Endothelial cell (in vitro differentiated cells): ENCODE measurements around the gene CHD5. TPM values are rescaled to one million over a fixed set of nuclear protein-coding genes. Genes with fewer than 3 reads are reported as not detected.

Experiments
- DNase-seq: peaks from one replicate; pipeline ENCODE4 v3.0.0; 2021; ENCODE audit warnings: low spot score
- H3K27ac Mint-ChIP-seq: one replicate; pipeline ENCODE4 v1.8.0; 2021; ENCODE audit warnings: mixed read lengths, inconsistent platforms; ENCODE audit not compliant: unreplicated experiment
- H3K27me3 Mint-ChIP-seq: one replicate; pipeline ENCODE4 v1.8.0; 2021; ENCODE audit warnings: mild to moderate bottlenecking, moderate library complexity, mixed read lengths, inconsistent platforms; ENCODE audit not compliant: unreplicated experiment
- H3K36me3 Mint-ChIP-seq: one replicate; pipeline ENCODE4 v1.8.0; 2021; ENCODE audit warnings: mild to moderate bottlenecking, low read depth, mixed read lengths, inconsistent platforms; ENCODE audit not compliant: unreplicated experiment
- H3K4me1 Mint-ChIP-seq: one replicate; pipeline ENCODE4 v1.8.0; 2021; ENCODE audit warnings: mild to moderate bottlenecking, mixed read lengths, inconsistent platforms; ENCODE audit not compliant: unreplicated experiment
- H3K4me3 Mint-ChIP-seq: one replicate; pipeline ENCODE4 v1.8.0; 2021; ENCODE audit warnings: mild to moderate bottlenecking, mixed read lengths, inconsistent platforms; ENCODE audit not compliant: unreplicated experiment
- H3K9me3 Mint-ChIP-seq: one replicate; pipeline ENCODE4 v1.8.0; 2021; ENCODE audit warnings: mixed read lengths, inconsistent platforms; ENCODE audit not compliant: unreplicated experiment
- total RNA-seq: library from RNA; stranded (reverse); fragmentation: NEBNext Ultra II Directional; extraction: Animal tissue kit (Norgen Biotek cat#: 25700); gene quantifications from one replicate; pipeline ENCODE4 v1.2.1, GENCODE V29; 2021; ENCODE audit not compliant: unreplicated experiment
- TF ChIP-seq, protein P1 (sequence below): fragments of 200-600 bp; sonication (generic); IDR thresholded peaks from one replicate; pipeline ENCODE4 v1.5.0; 2021; ENCODE audit warnings: antibody characterized with exemption; ENCODE audit not compliant: unreplicated experiment

The CHD5 gene
- total RNA-seq, 1 donor from 2014 or later: 0.15 TPM

DNA sequence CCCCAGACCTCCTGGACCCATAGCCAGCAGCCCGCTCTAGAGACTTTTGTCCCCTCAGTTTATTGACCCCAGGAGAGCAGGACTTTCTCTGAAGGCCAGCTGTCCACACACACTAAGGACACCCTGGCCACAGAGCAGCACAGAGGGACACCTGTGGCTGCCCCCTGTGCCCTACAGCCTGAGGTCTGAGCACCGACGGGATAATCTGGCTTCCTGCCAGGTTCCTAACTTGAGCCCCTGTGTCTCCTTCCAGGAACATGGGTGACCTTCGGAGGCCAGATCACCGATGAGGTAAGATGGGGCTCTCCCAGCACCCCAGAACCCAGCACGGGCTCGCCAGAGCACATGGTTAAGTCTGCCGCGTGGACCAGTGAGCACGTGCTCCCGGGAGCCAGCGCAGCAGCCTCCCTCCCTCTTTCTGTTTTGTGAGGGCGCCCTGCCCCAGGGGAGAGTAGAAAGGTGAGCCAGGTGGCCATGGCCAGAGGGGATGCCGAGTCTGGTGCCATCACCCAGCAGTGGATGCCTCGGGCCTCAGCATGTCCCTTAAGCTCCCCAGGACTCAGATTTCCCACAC is 106.6 kb downstream of the CHD5 start:
- no peaks in the 10 kb centered on the region for H3K4me1 Mint-ChIP-seq
- TF ChIP-seq, protein P1, sequence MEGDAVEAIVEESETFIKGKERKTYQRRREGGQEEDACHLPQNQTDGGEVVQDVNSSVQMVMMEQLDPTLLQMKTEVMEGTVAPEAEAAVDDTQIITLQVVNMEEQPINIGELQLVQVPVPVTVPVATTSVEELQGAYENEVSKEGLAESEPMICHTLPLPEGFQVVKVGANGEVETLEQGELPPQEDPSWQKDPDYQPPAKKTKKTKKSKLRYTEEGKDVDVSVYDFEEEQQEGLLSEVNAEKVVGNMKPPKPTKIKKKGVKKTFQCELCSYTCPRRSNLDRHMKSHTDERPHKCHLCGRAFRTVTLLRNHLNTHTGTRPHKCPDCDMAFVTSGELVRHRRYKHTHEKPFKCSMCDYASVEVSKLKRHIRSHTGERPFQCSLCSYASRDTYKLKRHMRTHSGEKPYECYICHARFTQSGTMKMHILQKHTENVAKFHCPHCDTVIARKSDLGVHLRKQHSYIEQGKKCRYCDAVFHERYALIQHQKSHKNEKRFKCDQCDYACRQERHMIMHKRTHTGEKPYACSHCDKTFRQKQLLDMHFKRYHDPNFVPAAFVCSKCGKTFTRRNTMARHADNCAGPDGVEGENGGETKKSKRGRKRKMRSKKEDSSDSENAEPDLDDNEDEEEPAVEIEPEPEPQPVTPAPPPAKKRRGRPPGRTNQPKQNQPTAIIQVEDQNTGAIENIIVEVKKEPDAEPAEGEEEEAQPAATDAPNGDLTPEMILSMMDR: no peak
- no peak for DNase-seq
- H3K4me3 Mint-ChIP-seq: no peak overlapping the region
- no peak overlapping the region for H3K27ac Mint-ChIP-seq
- no peaks in the 10 kb centered on the region for H3K36me3 Mint-ChIP-seq
- H3K27me3 Mint-ChIP-seq: peaks cover 5% of the 10 kb centered on the region
- H3K9me3 Mint-ChIP-seq: no peaks in the 10 kb centered on the region

DNA sequence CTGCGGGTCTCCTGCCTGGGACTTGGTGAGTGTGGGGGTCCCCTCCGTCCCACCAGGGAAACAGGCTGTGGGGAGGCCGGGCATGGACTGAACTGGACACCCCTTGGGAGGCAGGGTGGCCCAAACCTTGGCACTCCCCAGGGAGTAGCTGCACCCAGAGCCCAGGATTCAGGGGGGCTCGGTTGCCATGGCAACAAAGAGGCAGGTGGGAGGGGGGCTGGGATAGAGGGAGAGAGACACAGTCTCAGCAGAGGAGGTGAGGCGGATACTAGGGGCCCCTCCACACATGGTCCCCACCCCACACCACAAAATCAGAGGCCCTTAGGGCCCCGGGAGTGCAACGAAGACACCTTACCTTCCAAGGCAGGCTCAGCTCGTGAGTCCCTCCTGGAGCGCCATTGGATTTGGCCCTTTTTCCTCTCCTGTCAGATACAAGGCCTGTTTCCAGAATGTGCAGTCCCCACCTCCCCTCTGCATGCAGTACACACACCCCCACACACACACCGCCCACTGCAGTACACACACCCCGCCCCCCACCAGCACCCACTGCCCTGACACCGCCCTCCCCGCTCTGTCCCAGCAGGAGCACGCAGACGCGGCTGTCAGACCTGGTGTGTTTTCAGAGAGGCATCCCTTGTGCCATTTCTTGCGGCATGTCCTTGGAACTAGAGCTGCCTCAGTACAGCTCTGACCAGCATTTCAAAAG is 107.2 kb downstream of the CHD5 start:
- no peak for DNase-seq
- TF ChIP-seq, protein P1: no peak
- H3K9me3 Mint-ChIP-seq: no peaks in the 10 kb centered on the region
- peaks cover 5% of the 10 kb centered on the region for H3K27me3 Mint-ChIP-seq
- no peaks in the 10 kb centered on the region for H3K36me3 Mint-ChIP-seq
- no peaks in the 10 kb centered on the region for H3K4me1 Mint-ChIP-seq
- no peak overlapping the region for H3K27ac Mint-ChIP-seq
- H3K4me3 Mint-ChIP-seq: no peak overlapping the region

DNA sequence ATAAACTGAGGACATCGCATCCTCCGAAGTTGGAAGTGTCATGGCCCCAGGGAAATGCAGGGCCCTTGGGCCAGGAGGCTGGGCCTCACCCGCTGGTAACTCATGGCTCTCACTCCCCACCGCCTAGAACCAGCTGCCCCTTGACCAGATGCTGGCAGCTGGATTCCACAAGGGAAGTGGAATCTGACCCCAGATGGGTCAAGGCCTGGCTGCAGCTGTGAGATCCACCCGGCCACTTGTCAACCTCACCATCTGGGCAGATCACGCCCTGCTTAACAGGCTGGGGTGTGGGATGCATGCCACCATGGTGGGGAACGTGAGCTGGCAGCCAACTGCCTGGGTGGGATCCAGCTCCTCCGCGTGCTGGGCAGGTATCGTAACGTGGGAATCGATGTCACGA is 108.9 kb downstream of the CHD5 start:
- Mint-ChIP-seq H3K4me3 (no peak overlapping the region), H3K27me3 (peaks cover 3% of the 10 kb centered on the region), H3K9me3 (no peaks in the 10 kb centered on the region), H3K36me3 (no peaks in the 10 kb centered on the region), H3K27ac (no peak overlapping the region), H3K4me1 (no peaks in the 10 kb centered on the region)
- DNase-seq: no peak
- TF ChIP-seq, protein P1: no peak

DNA sequence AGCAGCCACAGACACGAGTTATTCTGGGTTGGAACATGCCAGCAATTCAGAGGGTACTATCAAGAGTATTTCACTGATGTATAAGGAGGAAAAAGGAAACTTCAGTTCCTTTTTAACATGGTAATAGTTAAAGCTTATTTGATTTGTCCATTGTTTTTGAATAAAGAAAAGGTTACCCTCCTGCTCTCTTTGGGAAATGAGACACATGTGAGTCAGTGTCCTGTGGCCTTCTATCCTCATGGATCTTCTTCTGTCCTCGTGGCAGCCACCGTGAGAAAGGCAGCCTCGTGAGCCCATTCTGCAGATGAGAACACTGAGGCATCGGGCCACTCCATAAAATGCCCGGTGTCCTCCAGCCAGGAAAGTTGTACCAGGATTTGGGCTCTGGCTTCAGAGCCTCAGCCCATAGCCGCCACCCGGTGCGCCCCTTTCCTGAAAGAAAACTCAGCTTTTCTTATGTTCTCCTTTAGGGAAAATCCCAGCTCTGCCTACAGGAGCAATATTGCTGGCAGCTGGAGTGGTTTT is 109.6 kb downstream of the CHD5 start:
- Mint-ChIP-seq H3K4me3 (no peak overlapping the region), H3K27ac (no peak overlapping the region), H3K27me3 (peaks cover 3% of the 10 kb centered on the region), H3K4me1 (no peaks in the 10 kb centered on the region), H3K36me3 (no peaks in the 10 kb centered on the region), H3K9me3 (no peaks in the 10 kb centered on the region)
- no peak for DNase-seq
- TF ChIP-seq, protein P1: no peak

DNA sequence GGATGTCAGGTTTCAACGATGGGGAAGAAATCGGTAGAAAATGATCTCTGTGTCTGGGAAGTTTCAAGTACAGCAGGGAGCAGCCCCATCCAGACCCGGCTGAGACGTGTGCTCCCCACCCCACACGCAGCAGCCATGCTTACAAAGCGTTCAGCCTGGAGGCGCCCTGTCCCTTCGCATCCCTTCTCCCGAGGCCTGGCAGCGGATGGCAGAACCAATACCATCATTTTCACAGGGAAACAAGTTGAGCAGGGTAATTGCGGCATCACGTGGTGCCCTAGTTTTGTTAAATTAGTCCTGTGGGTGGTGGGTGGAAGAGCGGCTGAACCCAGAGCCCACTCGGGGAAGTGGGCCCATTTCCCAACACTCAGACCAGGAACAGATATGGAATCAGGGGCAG is 110.5 kb downstream of the CHD5 start:
- Mint-ChIP-seq H3K27ac (no peak overlapping the region), H3K4me3 (no peak overlapping the region), H3K27me3 (peaks cover 2% of the 10 kb centered on the region), H3K9me3 (no peaks in the 10 kb centered on the region), H3K4me1 (no peaks in the 10 kb centered on the region), H3K36me3 (no peaks in the 10 kb centered on the region)
- no peak for DNase-seq
- TF ChIP-seq, protein P1: no peak
